Skeletal muscle satellite cell (primary cell): ENCODE data around the gene C11orf86.
"Not testable (repeated sequence)": the region's sequence is repeated elsewhere in the genome, so short reads cannot be mapped to it uniquely, and the experiment has no call there.

Source experiments
- H3K27me3 ChIP-seq: 2 replicates; pipeline ENCODE4 v1.7.0; 2013; ENCODE audit warnings: low read length; ENCODE audit not compliant: control insufficient read depth, insufficient read depth
- H3K36me3 ChIP-seq: 2 replicates; pipeline ENCODE4 v1.7.0; 2013; ENCODE audit warnings: mild to moderate bottlenecking, control low read depth, low read length; ENCODE audit not compliant: insufficient read depth
- H3K4me1 ChIP-seq: 2 replicates; pipeline ENCODE4 v1.7.0; 2013; ENCODE audit warnings: low read length; ENCODE audit not compliant: control insufficient read depth, insufficient read depth
- H3K4me2 ChIP-seq: 2 replicates; pipeline ENCODE4 v1.7.0; 2013; ENCODE audit warnings: mild to moderate bottlenecking, low read length
- H3K4me3 ChIP-seq: 2 replicates; pipeline ENCODE4 v1.7.0; 2013; ENCODE audit warnings: low read length
- H3K9ac ChIP-seq: 2 replicates; pipeline ENCODE4 v1.7.0; 2013; ENCODE audit warnings: mild to moderate bottlenecking, low read depth, low read length, moderate library complexity
- H3K9me3 ChIP-seq: replicated peaks from 2 replicates; pipeline ENCODE4 v1.7.0; 2013; ENCODE audit warnings: mild to moderate bottlenecking, control low read depth, low read length

The C11orf86 gene

GRCh38 chr11:66981976-66982578, 7.0 kb downstream of the C11orf86 start:
- Histone ChIP-seq H3K4me2 (peak overlapping the region; percentile 53), H3K9me3 (peaks cover 7% of the 10 kb centered on the region), H3K9ac (no peak overlapping the region), H3K27me3 (no peaks in the 10 kb centered on the region), H3K36me3 (no peaks in the 10 kb centered on the region), H3K4me3 (no peak overlapping the region), H3K4me1 (peaks cover 21% of the 10 kb centered on the region)

- H3K27me3 ChIP-seq = no peaks in the 10 kb centered on the region
- peaks cover 7% of the 10 kb centered on the region for H3K9me3 ChIP-seq
- peak overlapping the region; percentile 26 for H3K4me2 ChIP-seq
- H3K4me1 ChIP-seq = peaks cover 21% of the 10 kb centered on the region
- H3K9ac ChIP-seq = no peak overlapping the region
- no peaks in the 10 kb centered on the region for H3K36me3 ChIP-seq
- H3K4me3 ChIP-seq = no peak overlapping the region
Observed at GRCh38 chr11:66983275-66983924, 8.3 kb downstream of the C11orf86 start.

GRCh38 chr11:66985508-66986177, 10.5 kb downstream of the C11orf86 start:
- no peak overlapping the region for H3K9ac ChIP-seq
- no peaks in the 10 kb centered on the region for H3K36me3 ChIP-seq
- no peak overlapping the region for H3K4me2 ChIP-seq
- no peaks in the 10 kb centered on the region for H3K9me3 ChIP-seq
- no peaks in the 10 kb centered on the region for H3K27me3 ChIP-seq
- H3K4me1 ChIP-seq = peaks cover 21% of the 10 kb centered on the region
- H3K4me3 ChIP-seq = no peak overlapping the region

- Histone ChIP-seq H3K9ac (no peak overlapping the region), H3K36me3 (no peaks in the 10 kb centered on the region), H3K4me2 (no peak overlapping the region), H3K4me1 (peaks cover 21% of the 10 kb centered on the region), H3K27me3 (no peaks in the 10 kb centered on the region), H3K9me3 (no peaks in the 10 kb centered on the region), H3K4me3 (no peak overlapping the region)
Observed at GRCh38 chr11:66986178-66986545, 11.1 kb downstream of the C11orf86 start.

- H3K4me2 ChIP-seq = no peak overlapping the region
- H3K4me1 ChIP-seq = peaks cover 13% of the 10 kb centered on the region
- H3K9ac ChIP-seq = no peak overlapping the region
- no peaks in the 10 kb centered on the region for H3K36me3 ChIP-seq
- no peak overlapping the region for H3K4me3 ChIP-seq
- H3K27me3 ChIP-seq = peaks cover 3% of the 10 kb centered on the region
- no peaks in the 10 kb centered on the region for H3K9me3 ChIP-seq
Observed at GRCh38 chr11:66987158-66987620, 12.1 kb downstream of the C11orf86 start.

GRCh38 chr11:66987924-66988637, 13.0 kb downstream of the C11orf86 start:
- no peak overlapping the region for H3K4me2 ChIP-seq
- H3K9me3 ChIP-seq = no peaks in the 10 kb centered on the region
- H3K4me1 ChIP-seq = peaks cover 11% of the 10 kb centered on the region
- no peak overlapping the region for H3K4me3 ChIP-seq
- H3K9ac ChIP-seq = no peak overlapping the region
- H3K36me3 ChIP-seq = no peaks in the 10 kb centered on the region
- H3K27me3 ChIP-seq = peaks cover 4% of the 10 kb centered on the region

GRCh38 chr11:66988741-66989140, 13.6 kb downstream of the C11orf86 start:
- H3K9me3 ChIP-seq, H3K4me3 ChIP-seq, H3K27me3 ChIP-seq, H3K4me2 ChIP-seq, H3K9ac ChIP-seq, H3K4me1 ChIP-seq, H3K36me3 ChIP-seq: not testable (repeated sequence)

- H3K36me3 ChIP-seq, H3K27me3 ChIP-seq, H3K4me1 ChIP-seq, H3K4me2 ChIP-seq, H3K4me3 ChIP-seq, H3K9ac ChIP-seq, H3K9me3 ChIP-seq: not testable (repeated sequence)
Observed at GRCh38 chr11:66989360-66989759, 14.3 kb downstream of the C11orf86 start.

GRCh38 chr11:66992041-66992440, 16.9 kb downstream of the C11orf86 start:
- Histone ChIP-seq H3K9me3 (no peaks in the 10 kb centered on the region), H3K9ac (no peak overlapping the region), H3K4me2 (no peak overlapping the region), H3K4me3 (no peak overlapping the region), H3K36me3 (no peaks in the 10 kb centered on the region), H3K27me3 (peaks cover 8% of the 10 kb centered on the region), H3K4me1 (peaks cover 7% of the 10 kb centered on the region)

- peak overlapping the region; percentile 9 for H3K4me2 ChIP-seq
- H3K9ac ChIP-seq = no peak overlapping the region
- H3K9me3 ChIP-seq = no peaks in the 10 kb centered on the region
- H3K36me3 ChIP-seq = no peaks in the 10 kb centered on the region
- H3K4me3 ChIP-seq = no peak overlapping the region
- peaks cover 8% of the 10 kb centered on the region for H3K27me3 ChIP-seq
- H3K4me1 ChIP-seq = peaks cover 11% of the 10 kb centered on the region
Observed at GRCh38 chr11:66996609-66997273, 21.6 kb downstream of the C11orf86 start.

- no peak overlapping the region for H3K4me3 ChIP-seq
- peaks cover 11% of the 10 kb centered on the region for H3K4me1 ChIP-seq
- H3K27me3 ChIP-seq = no peaks in the 10 kb centered on the region
- H3K36me3 ChIP-seq = no peaks in the 10 kb centered on the region
- no peak overlapping the region for H3K9ac ChIP-seq
- no peak overlapping the region for H3K4me2 ChIP-seq
- no peaks in the 10 kb centered on the region for H3K9me3 ChIP-seq
Observed at GRCh38 chr11:66999555-66999954, 24.5 kb downstream of the C11orf86 start.
